Measurements from ENCODE around the gene SRRM5. TPM values are rescaled to one million over a fixed set of nuclear protein-coding genes. Genes with fewer than 3 reads are reported as not detected.

SRRM5 gene
- total and polyA plus RNA-seq, 2 of the 13 experiments (the other 11 are each of a cell fraction or from before 2014, with no cell fraction given): 0.11 to 0.16 TPM

- H3K36me3 ChIP-seq (replicated peaks in 1 of 2; ENCODE audit: control insufficient read depth in 1 of 2, insufficient read depth in 2 of 2, low read length in 2 of 2): no peaks in the 10 kb centered on the region
- no peak overlapping the region for H3K9ac ChIP-seq (ENCODE audit: insufficient read depth, low read depth, low read length)
- no peak overlapping the region for H2AFZ ChIP-seq (ENCODE audit: low read length)
- no TSS peak for BruUV-seq (replicated peaks)
- no peak overlapping the region for H3K4me2 ChIP-seq (ENCODE audit: low read depth, low read length)
- no peaks in the 10 kb centered on the region for H3K79me2 ChIP-seq (ENCODE audit: insufficient read depth, low read length)
- H4K20me1 ChIP-seq (ENCODE audit: insufficient read depth, low read length): no peaks in the 10 kb centered on the region
- H3K9me3 ChIP-seq (ENCODE audit: low read length): no peaks in the 10 kb centered on the region
- H3K27me3 ChIP-seq (ENCODE audit: control insufficient read depth in 1 of 2, insufficient read depth in 2 of 2, low read length in 2 of 2): no peaks in the 10 kb centered on the region
- ChIA-PET CTCF (ENCODE audit: low intra/inter-chr PET ratio, low total read pairs) (no interaction called here), POLR2A (no interaction called here)
- in situ Hi-C loops (cut with HindIII; ENCODE audit: extremely low pct_ligation_motif_present, low pct_unique_long_range_greater_than_20kb): no loop called here
- FAIRE-seq (no peak), ATAC-seq (no peak), DNase-seq (ENCODE audit: low spot score) (no peak)
- peak; percentile 35; the same call in 1 of the 2 replicates for TF ChIP-seq ZNF687 (CRISPR knock-in tag; IDR thresholded peaks at IDR 0.05)
- TF ChIP-seq BCLAF1 (IDR thresholded peaks at IDR 0.05): no peak
- TF ChIP-seq THAP11 (CRISPR knock-in tag; IDR thresholded peaks at IDR 0.05): peak; percentile 58; the same call in 1 of the 2 replicates
- peak; percentile 80 for TF ChIP-seq ZNF143 (CRISPR knock-in tag; IDR thresholded peaks at IDR 0.05)
- peaks cover 38% of the 10 kb centered on the region for H3K4me1 ChIP-seq (ENCODE audit: insufficient read depth, low read length)
- intact Hi-C loops (cut with micrococcal nuclease; ENCODE audit: unreplicated experiment): no loop called here
- no peak overlapping the region for H3K27ac ChIP-seq (ENCODE audit: extremely low read length, insufficient read depth, low read length)
- 18% methylated on average over 2 of the region's 2 CpGs for WGBS (ENCODE audit: low lambda C conversion rate)
- H3K4me3 ChIP-seq (replicated peaks in 1 of 3; ENCODE audit: insufficient read depth in 1 of 3, low read depth in 2 of 3, low read length in 3 of 3): no peak overlapping the region
These were observed 29.4 kb downstream of the SRRM5 start for GRCh38 chr19:43641333-43641732.

Measured in HepG2 (cell line).